ENCODE results near the gene CDK8. TPM values are rescaled to one million over a fixed set of nuclear protein-coding genes. Genes with fewer than 3 reads are reported as not detected.

The CDK8 gene
- total and polyA plus RNA-seq, 12 donors, result 6.4 to 12.5 (median 9.2) TPM

DNA sequence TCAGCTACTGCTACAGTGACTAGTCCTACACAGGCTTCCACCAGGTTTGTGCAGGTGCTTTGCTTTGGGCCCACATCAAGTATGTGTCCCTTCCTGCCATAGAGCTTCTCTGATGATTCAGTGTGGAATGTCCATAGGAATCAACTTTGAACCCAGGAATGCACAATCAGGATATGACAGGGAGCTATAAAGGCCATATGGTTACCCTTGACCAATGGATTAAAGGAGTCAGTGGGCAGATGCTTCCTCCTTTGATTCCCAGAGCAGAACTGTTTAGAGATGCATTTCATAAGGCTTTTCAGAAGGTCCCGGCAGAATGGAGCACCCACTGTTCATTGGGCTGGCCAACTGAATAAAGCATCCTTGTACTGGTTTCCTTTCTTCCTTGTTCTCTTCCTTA is 158.3 kb downstream of the CDK8 start:
- DNase-seq, result no peak
- no peaks in the 10 kb centered on the region for H3K4me1 ChIP-seq
- intact Hi-C loops (cut with DNase I), result no loop called here
- no peak for ATAC-seq
- H3K36me3 ChIP-seq, result peaks cover 0 to 5% (median 0%) of the 10 kb centered on the region in 9 donors
- H3K27ac ChIP-seq, result no peak overlapping the region
- TF ChIP-seq, protein P1, sequence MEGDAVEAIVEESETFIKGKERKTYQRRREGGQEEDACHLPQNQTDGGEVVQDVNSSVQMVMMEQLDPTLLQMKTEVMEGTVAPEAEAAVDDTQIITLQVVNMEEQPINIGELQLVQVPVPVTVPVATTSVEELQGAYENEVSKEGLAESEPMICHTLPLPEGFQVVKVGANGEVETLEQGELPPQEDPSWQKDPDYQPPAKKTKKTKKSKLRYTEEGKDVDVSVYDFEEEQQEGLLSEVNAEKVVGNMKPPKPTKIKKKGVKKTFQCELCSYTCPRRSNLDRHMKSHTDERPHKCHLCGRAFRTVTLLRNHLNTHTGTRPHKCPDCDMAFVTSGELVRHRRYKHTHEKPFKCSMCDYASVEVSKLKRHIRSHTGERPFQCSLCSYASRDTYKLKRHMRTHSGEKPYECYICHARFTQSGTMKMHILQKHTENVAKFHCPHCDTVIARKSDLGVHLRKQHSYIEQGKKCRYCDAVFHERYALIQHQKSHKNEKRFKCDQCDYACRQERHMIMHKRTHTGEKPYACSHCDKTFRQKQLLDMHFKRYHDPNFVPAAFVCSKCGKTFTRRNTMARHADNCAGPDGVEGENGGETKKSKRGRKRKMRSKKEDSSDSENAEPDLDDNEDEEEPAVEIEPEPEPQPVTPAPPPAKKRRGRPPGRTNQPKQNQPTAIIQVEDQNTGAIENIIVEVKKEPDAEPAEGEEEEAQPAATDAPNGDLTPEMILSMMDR (IDR thresholded peaks at IDR 0.05), result no peak
- peaks cover 0 to 12% (median 0%) of the 10 kb centered on the region in 11 donors for H3K9me3 ChIP-seq
- 37 to 83% methylated on average over 1 of the region's 1 CpG for WGBS, 2 donors
- no peak overlapping the region for H3K4me3 ChIP-seq
- no peaks in the 10 kb centered on the region for H3K27me3 ChIP-seq

DNA sequence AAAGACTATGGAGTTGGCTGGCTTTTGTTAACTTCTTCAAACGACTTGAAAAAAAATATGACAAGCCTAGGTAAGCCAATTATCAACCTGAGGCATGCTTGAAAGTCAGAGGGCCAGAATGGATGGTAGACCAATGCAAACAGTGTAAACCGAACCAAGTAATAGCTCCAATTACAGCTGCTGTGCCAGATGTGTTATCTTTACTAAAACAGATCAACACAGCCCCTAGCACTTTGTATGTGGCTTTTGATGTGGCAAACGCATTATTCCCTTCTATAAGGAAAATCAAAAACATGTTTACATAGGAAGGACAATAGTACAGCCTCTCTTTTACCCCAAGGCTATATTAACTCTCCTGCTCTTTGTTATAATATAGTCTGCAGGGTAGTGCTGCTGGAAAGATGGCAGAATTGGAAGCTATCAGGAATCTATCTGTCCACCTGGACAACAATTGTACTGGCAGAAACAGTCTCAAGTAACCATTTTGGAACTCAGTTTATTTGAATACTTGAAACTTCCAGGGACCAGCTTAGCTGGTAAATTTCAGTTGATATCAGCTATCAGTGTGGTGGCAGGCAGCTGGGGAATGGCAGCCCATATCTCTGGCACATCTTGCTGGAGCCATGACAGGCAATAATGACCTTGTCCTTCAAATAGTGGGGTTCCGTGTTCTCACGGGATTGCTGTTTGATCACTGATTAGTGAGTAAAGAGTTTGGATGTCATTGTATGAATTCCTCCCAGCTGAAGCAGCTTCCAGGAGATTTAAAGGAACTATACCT is 159.2 kb downstream of the CDK8 start:
- DNase-seq (no peak), ATAC-seq (no peak)
- Histone ChIP-seq H3K4me3 (no peak overlapping the region), H3K4me1 (no peaks in the 10 kb centered on the region), H3K27ac (no peak overlapping the region), H3K27me3 (no peaks in the 10 kb centered on the region), H3K36me3 (peaks cover 0 to 3% (median 0%) of the 10 kb centered on the region in 9 donors), H3K9me3 (peaks cover 0 to 12% (median 0%) of the 10 kb centered on the region in 11 donors)
- WGBS, 2 donors, result 83 to 86% methylated on average over 5 of the region's 5 CpGs
- TF ChIP-seq, protein P1 (IDR thresholded peaks at IDR 0.05), result no peak
- intact Hi-C loops (cut with DNase I), result no loop called here

DNA sequence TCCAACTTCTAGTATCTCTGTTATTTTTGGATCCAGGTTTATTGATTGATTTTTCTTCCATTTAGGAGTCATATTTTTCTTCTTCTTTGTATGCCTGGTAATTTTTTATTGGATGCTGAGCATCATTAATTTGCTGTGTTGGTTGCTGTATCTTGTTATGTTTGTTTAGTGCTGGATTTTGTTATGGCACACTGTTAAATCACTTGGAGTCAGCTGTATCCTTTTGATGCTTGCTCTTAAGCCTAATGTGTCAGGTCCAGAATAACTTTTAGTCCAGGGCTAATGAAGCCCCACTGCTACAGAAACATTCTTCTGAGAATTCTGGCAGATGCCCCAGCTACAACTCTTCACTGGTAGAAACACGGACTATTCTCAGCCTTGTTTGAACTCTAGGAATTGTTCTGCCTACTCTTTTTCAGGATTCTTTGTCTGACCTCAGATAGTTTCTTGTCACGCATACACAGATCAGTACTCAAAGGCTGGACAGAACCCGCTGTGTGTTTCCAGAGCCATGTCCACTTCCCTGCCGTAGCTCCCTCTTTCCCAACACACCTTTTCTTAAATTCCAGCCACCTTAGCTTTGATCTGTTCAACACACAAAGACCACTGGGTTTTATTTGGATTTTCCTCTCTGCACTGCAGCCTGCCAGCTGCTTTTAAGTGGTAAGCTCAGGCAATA is 166.5 kb downstream of the CDK8 start:
- intact Hi-C loops (cut with DNase I), result no loop called here
- Histone ChIP-seq H3K4me3 (no peak overlapping the region), H3K36me3 (no peaks in the 10 kb centered on the region), H3K9me3 (no peaks in the 10 kb centered on the region), H3K4me1 (peaks cover 0 to 23% (median 4%) of the 10 kb centered on the region in 9 donors), H3K27me3 (no peaks in the 10 kb centered on the region), H3K27ac (no peak overlapping the region)
- ATAC-seq (no peak), DNase-seq (no peak)
- TF ChIP-seq, protein P1 (IDR thresholded peaks at IDR 0.05), result no peak
- 85 to 86% methylated on average over 4 of the region's 4 CpGs for WGBS, 2 donors

DNA sequence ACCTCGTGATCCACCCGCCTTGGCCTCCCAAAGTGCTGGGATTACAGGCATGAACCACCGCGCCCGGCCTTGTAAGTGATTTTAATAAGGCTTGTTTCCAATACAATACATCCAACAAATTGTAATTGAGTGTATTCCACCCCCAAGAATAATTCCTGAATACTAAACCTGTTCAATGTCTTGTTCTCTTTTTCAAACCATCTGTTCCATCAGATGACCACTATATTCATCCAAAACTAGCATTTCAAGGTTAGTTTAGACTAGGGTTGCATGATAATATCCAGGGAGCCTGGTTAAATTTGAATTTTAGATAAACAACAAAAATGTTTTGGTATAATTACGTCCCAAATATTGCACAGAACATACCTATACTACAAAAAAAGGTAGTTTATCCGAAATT is 168.1 kb downstream of the CDK8 start:
- intact Hi-C loops (cut with DNase I), result no loop called here
- TF ChIP-seq, protein P1 (IDR thresholded peaks at IDR 0.05), result no peak
- Histone ChIP-seq H3K9me3 (no peaks in the 10 kb centered on the region), H3K27ac (no peak overlapping the region), H3K4me1 (peaks cover 0 to 31% (median 6%) of the 10 kb centered on the region in 9 donors), H3K4me3 (no peak overlapping the region), H3K36me3 (no peaks in the 10 kb centered on the region), H3K27me3 (peaks cover 0 to 6% (median 0%) of the 10 kb centered on the region in 7 donors)
- no peak for DNase-seq
- ATAC-seq, result no peak
- 96 to 97% methylated on average over 7 of the region's 7 CpGs for WGBS, 2 donors
